SK-N-SH (cell line): ENCODE measurements around the gene MECP2. TPM values are rescaled to one million over a fixed set of nuclear protein-coding genes. Genes with fewer than 3 reads are reported as not detected.

Experiments
- CTCF ChIA-PET: fragments of 300-600, 350-600 bp; formaldehyde crosslinking; extraction: SDS; loops from one replicate; lab custom pipeline; 2021; lab: Yijun Ruan, JAX
- POLR2A ChIA-PET: fragments of 350-600 bp; sonication (Branson Sonifier 250); formaldehyde crosslinking; extraction: SDS; loops from one replicate; lab custom pipeline; 2020; ENCODE audit warnings: antibody characterized with exemption, inconsistent platforms; lab: Yijun Ruan, JAX
- DNase-seq: peaks from one replicate; pipeline ENCODE4 v3.0.0; 2012
- H2AFZ ChIP-seq: fragments of 200-600 bp; sonication (generic); 2 replicates; pipeline ENCODE4 v1.8.1; 2016; ENCODE audit warnings: antibody characterized with exemption, mild to moderate bottlenecking, low read depth
- H3F3A ChIP-seq: fragments of 200-600 bp; sonication (generic); replicated peaks from 2 replicates; pipeline ENCODE3; 2016; ENCODE audit warnings: antibody characterized with exemption, mild to moderate bottlenecking; ENCODE audit not compliant: insufficient read depth
- H3K27ac ChIP-seq, 2 experiments: fragments of 200-500 bp in 1 of 2; fragments of 200-600 bp in 1 of 2; sonication (Bioruptor generic) in 1 of 2; sonication (generic), shearing (Covaris generic) in 1 of 2; 2 replicates each; pipeline versions ENCODE4 v1.5.1 to v1.6.1; 2014 to 2016; ENCODE audit warnings: low read depth in 2 of 2, inconsistent platforms in 1 of 2, low read length in 1 of 2, mild to moderate bottlenecking in 1 of 2, mixed read lengths in 1 of 2
- H3K27me3 ChIP-seq: fragments of 200-600 bp; sonication (generic), shearing (Covaris generic); 2 replicates; pipeline ENCODE4 v1.6.1; 2016; ENCODE audit warnings: mixed run types; ENCODE audit not compliant: insufficient read depth
- H3K36me3 ChIP-seq, 2 experiments: fragments of 200-500 bp in 1 of 2; fragments of 200-600 bp in 1 of 2; sonication (Bioruptor generic) in 1 of 2; sonication (generic) in 1 of 2; replicated peaks in 1 of 2; 2 replicates each; pipeline versions ENCODE3 to v1.5.1; 2014 to 2016; ENCODE audit warnings: low read length in 1 of 2, mild to moderate bottlenecking in 1 of 2; ENCODE audit not compliant: insufficient read depth in 2 of 2, control insufficient read depth in 1 of 2
- H3K4me1 ChIP-seq, 2 experiments: fragments of 200-500 bp in 1 of 2; fragments of 200-600 bp in 1 of 2; sonication (Bioruptor generic) in 1 of 2; sonication (generic), shearing (Covaris generic) in 1 of 2; 2 replicates each; pipeline versions ENCODE4 v1.5.1 to v1.6.1; 2014 to 2016; ENCODE audit warnings: low read depth in 1 of 2, low read length in 1 of 2, mixed run types in 1 of 2; ENCODE audit not compliant: insufficient read depth in 2 of 2, control insufficient read depth in 1 of 2
- H3K4me2 ChIP-seq: fragments of 200-600 bp; sonication (generic), shearing (Covaris generic); 2 replicates; pipeline ENCODE4 v1.6.1; 2017; ENCODE audit warnings: mixed run types
- H3K4me3 ChIP-seq, 2 experiments: fragments of 200-500 bp in 1 of 2; fragments of 200-600 bp in 1 of 2; sonication (Bioruptor generic) in 1 of 2; sonication (generic), shearing (Covaris generic) in 1 of 2; 2 replicates each; pipeline versions ENCODE4 v1.5.1 to v1.8.1; 2014 to 2016; ENCODE audit warnings: low read depth in 2 of 2, inconsistent platforms in 1 of 2, low read length in 1 of 2, mild to moderate bottlenecking in 1 of 2, mixed read lengths in 1 of 2, moderate library complexity in 1 of 2
- H3K79me2 ChIP-seq: fragments of 200-600 bp; sonication (generic); 2 replicates; pipeline ENCODE4 v1.8.1; 2017; ENCODE audit warnings: mild to moderate bottlenecking; ENCODE audit not compliant: insufficient read depth
- H3K9ac ChIP-seq: fragments of 200-600 bp; sonication (generic); 2 replicates; pipeline ENCODE4 v1.6.1; 2017; ENCODE audit warnings: mixed run types
- H3K9me2 ChIP-seq: fragments of 200-600 bp; sonication (generic); 2 replicates; pipeline ENCODE4 v1.6.1; 2017; ENCODE audit warnings: mixed run types
- H3K9me3 ChIP-seq: fragments of 200-600 bp; sonication (generic); 2 replicates; pipeline ENCODE4 v1.6.1; 2017; ENCODE audit warnings: mixed run types, mild to moderate bottlenecking, moderate library complexity
- H4K20me1 ChIP-seq: fragments of 200-600 bp; sonication (generic); 2 replicates; pipeline ENCODE4 v1.6.1; 2017; ENCODE audit warnings: mild to moderate bottlenecking, mixed run types; ENCODE audit not compliant: insufficient read depth
- CHD2 ChIP-seq: fragments of 150-350 bp; IDR thresholded peaks from 2 replicates; pipeline ENCODE4 v1.6.1; 2018; ENCODE audit warnings: low read length; ENCODE audit not compliant: partially characterized antibody
- EZH2phosphoT487 ChIP-seq: fragments of 200-600 bp; sonication (generic); IDR thresholded peaks from 2 replicates; pipeline ENCODE4 v1.6.1; 2017; ENCODE audit warnings: low read depth, mixed run types, mild to moderate bottlenecking, antibody characterized with exemption, moderate library complexity, borderline replicate concordance
- FOSL2 ChIP-seq: IDR thresholded peaks from 2 replicates; pipeline ENCODE4 v1.4.0; 2012; ENCODE audit warnings: low read depth, mild to moderate bottlenecking, moderate library complexity, borderline replicate concordance
- FOXM1 ChIP-seq: IDR thresholded peaks from 2 replicates; pipeline ENCODE4 v1.4.0; 2012; ENCODE audit warnings: low read depth, mild to moderate bottlenecking
- GABPA ChIP-seq: IDR thresholded peaks from 2 replicates; pipeline ENCODE4 v1.4.0; 2012; ENCODE audit warnings: low read depth, mild to moderate bottlenecking
- IRF3 ChIP-seq: fragments of 150-350 bp; IDR thresholded peaks from 2 replicates; pipeline ENCODE4 v1.6.1; 2016; ENCODE audit warnings: mild to moderate bottlenecking, low read depth, low read length
- MEF2A ChIP-seq: IDR thresholded peaks from 2 replicates; pipeline ENCODE4 v1.4.0; 2012; ENCODE audit warnings: low read depth, borderline replicate concordance
- PBX3 ChIP-seq: IDR thresholded peaks from 2 replicates; pipeline ENCODE4; 2012
- POLR2AphosphoS5 ChIP-seq: IDR thresholded peaks from 2 replicates; pipeline ENCODE4 v1.6.1; 2012; ENCODE audit warnings: low read depth, low read length
- SIN3A ChIP-seq: IDR thresholded peaks from 2 replicates; pipeline ENCODE4 v1.6.1; 2012; ENCODE audit warnings: low read depth, mild to moderate bottlenecking, low read length, moderate library complexity, borderline replicate concordance
- TAF1 ChIP-seq: IDR thresholded peaks from 2 replicates; pipeline ENCODE4 v1.6.1; 2012; ENCODE audit warnings: low read depth, mild to moderate bottlenecking, low read length, moderate library complexity, borderline replicate concordance
- TEAD4 ChIP-seq: IDR thresholded peaks from 2 replicates; pipeline ENCODE4 v1.4.0; 2012; ENCODE audit warnings: mild to moderate bottlenecking, borderline replicate concordance; ENCODE audit not compliant: insufficient read depth
- USF2 ChIP-seq: fragments of 150-350 bp; IDR thresholded peaks from 2 replicates; pipeline ENCODE4 v1.6.1; 2017; ENCODE audit warnings: antibody characterized with exemption, low read length, low read depth, borderline replicate concordance
- WGBS: methylation state at CpG from one replicate; pipeline ENCODE4 v1.1.6; 2017; ENCODE audit warnings: low lambda C conversion rate; 5-methylcytosine and 5-hydroxymethylcytosine counted together
- polyA plus RNA-seq, 3 experiments: library from polyadenylated mRNA; depleted of rRNA; stranded (reverse); fragments of >200 nt; gene quantifications; 2 replicates each; pipeline ENCODE4 v1.2.3, GENCODE V29; 2012
- TF ChIP-seq, protein P1 (sequence below): IDR thresholded peaks from 2 replicates; pipeline ENCODE4 v1.6.1; 2012; ENCODE audit warnings: mild to moderate bottlenecking, low read depth, low read length, moderate library complexity
- TF ChIP-seq, protein P2 (sequence below): IDR thresholded peaks from 2 replicates; pipeline ENCODE4 v1.4.0; 2012; ENCODE audit warnings: low read depth, borderline replicate concordance
- TF ChIP-seq, protein P3 (sequence below): IDR thresholded peaks from 2 replicates; pipeline ENCODE4 v1.4.0; 2012; ENCODE audit warnings: low read depth

Gene MECP2
- polyA plus RNA-seq, 1 of the 3 experiments (the other 2 are of a cell fraction), result 8.2 TPM

DNA sequence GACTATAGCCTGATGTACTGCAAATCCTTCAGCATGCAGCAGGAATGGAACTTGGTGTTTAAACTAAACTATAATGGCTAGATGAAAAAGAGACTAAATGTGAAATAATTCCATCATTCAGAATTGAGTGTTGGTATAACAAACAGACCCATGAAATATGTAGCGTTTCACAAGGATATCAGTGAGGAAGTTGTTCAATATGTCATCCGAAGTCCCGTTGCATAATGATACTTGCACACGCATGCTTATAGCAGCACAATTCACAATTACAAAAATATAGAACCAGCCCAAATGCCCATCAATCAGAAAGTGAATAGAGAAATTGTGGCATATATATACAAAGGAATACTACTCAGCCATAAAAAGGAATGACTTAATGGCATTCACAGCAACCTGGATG lies 20.4 kb downstream of the MECP2 start:
- Histone ChIP-seq H4K20me1 (peaks cover 51% of the 10 kb centered on the region), H3K4me1 (peaks cover 0 to 4% of the 10 kb centered on the region in 2 experiments; a peak in 1 of 4 replicates), H3K79me2 (peaks cover 88% of the 10 kb centered on the region), H2AFZ (no peak overlapping the region), H3K9me3 (no peaks in the 10 kb centered on the region), H3K9ac (no peak overlapping the region), H3K36me3 (peaks cover 0 to 5% of the 10 kb centered on the region in 2 experiments), H3K27me3 (no peaks in the 10 kb centered on the region), H3F3A (peaks cover 24% of the 10 kb centered on the region), H3K27ac (no peak overlapping the region), H3K4me3 (no peak overlapping the region), H3K4me2 (no peak overlapping the region), H3K9me2 (no peaks in the 10 kb centered on the region)
- ChIA-PET POLR2A (no interaction called here), CTCF (no interaction called here)
- WGBS, result 49% methylated on average over 4 of the region's 4 CpGs
- TF ChIP-seq FOSL2 (no peak), POLR2AphosphoS5 (no peak), SIN3A (no peak), FOXM1 (no peak), GABPA (no peak), EZH2phosphoT487 (no peak), TEAD4 (no peak), PBX3 (no peak), IRF3 (no peak), MEF2A (no peak), USF2 (no peak), CHD2 (no peak), TAF1 (no peak)
- TF ChIP-seq, protein P1, sequence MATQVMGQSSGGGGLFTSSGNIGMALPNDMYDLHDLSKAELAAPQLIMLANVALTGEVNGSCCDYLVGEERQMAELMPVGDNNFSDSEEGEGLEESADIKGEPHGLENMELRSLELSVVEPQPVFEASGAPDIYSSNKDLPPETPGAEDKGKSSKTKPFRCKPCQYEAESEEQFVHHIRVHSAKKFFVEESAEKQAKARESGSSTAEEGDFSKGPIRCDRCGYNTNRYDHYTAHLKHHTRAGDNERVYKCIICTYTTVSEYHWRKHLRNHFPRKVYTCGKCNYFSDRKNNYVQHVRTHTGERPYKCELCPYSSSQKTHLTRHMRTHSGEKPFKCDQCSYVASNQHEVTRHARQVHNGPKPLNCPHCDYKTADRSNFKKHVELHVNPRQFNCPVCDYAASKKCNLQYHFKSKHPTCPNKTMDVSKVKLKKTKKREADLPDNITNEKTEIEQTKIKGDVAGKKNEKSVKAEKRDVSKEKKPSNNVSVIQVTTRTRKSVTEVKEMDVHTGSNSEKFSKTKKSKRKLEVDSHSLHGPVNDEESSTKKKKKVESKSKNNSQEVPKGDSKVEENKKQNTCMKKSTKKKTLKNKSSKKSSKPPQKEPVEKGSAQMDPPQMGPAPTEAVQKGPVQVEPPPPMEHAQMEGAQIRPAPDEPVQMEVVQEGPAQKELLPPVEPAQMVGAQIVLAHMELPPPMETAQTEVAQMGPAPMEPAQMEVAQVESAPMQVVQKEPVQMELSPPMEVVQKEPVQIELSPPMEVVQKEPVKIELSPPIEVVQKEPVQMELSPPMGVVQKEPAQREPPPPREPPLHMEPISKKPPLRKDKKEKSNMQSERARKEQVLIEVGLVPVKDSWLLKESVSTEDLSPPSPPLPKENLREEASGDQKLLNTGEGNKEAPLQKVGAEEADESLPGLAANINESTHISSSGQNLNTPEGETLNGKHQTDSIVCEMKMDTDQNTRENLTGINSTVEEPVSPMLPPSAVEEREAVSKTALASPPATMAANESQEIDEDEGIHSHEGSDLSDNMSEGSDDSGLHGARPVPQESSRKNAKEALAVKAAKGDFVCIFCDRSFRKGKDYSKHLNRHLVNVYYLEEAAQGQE, result no peak
- TF ChIP-seq, protein P2, sequence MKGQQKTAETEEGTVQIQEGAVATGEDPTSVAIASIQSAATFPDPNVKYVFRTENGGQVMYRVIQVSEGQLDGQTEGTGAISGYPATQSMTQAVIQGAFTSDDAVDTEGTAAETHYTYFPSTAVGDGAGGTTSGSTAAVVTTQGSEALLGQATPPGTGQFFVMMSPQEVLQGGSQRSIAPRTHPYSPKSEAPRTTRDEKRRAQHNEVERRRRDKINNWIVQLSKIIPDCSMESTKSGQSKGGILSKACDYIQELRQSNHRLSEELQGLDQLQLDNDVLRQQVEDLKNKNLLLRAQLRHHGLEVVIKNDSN, result no peak
- TF ChIP-seq, protein P3, sequence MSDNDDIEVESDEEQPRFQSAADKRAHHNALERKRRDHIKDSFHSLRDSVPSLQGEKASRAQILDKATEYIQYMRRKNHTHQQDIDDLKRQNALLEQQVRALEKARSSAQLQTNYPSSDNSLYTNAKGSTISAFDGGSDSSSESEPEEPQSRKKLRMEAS, result no peak
- no peak for DNase-seq
